Heart left ventricle (tissue), 16 donors: ENCODE results near the gene FHL5. TPM values are rescaled to one million over a fixed set of nuclear protein-coding genes. Genes with fewer than 3 reads are reported as not detected.

ENCODE experiments used
- ATAC-seq, 4 donors: fragments of 200-7000 bp; cut with Tn5 transposase; one replicate each; pipeline ENCODE4 v1.9.1; 2020 to 2022; ENCODE audit warnings: moderate library complexity in 4 of 4, mild to moderate bottlenecking in 3 of 4, moderate number of reproducible peaks in 1 of 4
- DNase-seq, 5 donors: peaks; one replicate each; pipeline ENCODE4 v3.0.0-alpha.2; 2020
- H3K27ac ChIP-seq, 12 donors: fragments of 200-600 bp; sonication (generic) in 4 of 12; one replicate each; pipeline versions ENCODE4 v1.5.0 to v1.8.0; 2016 to 2022; ENCODE audit warnings: mild to moderate bottlenecking in 2 of 12
- H3K27me3 ChIP-seq, 9 donors: fragments of 200-600 bp; sonication (generic) in 2 of 9; one replicate each; pipeline versions ENCODE4 v1.5.1 to v1.8.0; 2016 to 2022; ENCODE audit warnings: mild to moderate bottlenecking in 3 of 9
- H3K36me3 ChIP-seq, 9 donors: fragments of 200-600 bp; sonication (generic) in 2 of 9; one replicate each; pipeline versions ENCODE4 v1.5.0 to v1.8.0; 2018 to 2022; ENCODE audit warnings: mild to moderate bottlenecking in 2 of 9
- H3K4me1 ChIP-seq, 12 donors: fragments of 200-600 bp; sonication (generic) in 4 of 12; one replicate each; pipeline versions ENCODE4 v1.5.0 to v1.8.0; 2016 to 2022; ENCODE audit warnings: mild to moderate bottlenecking in 3 of 12
- H3K4me3 ChIP-seq, 12 donors: fragments of 200-600 bp; sonication (generic) in 4 of 12; one replicate each; pipeline versions ENCODE4 v1.5.0 to v1.8.0; 2017 to 2022; ENCODE audit warnings: mild to moderate bottlenecking in 9 of 12, moderate library complexity in 4 of 12
- H3K9me3 ChIP-seq, 12 donors: fragments of 200-600 bp; sonication (generic) in 4 of 12; one replicate each; pipeline versions ENCODE4 v1.5.0 to v1.8.0; 2016 to 2022; ENCODE audit warnings: mild to moderate bottlenecking in 1 of 12
- CTCF ChIP-seq, 12 donors: fragments of 200-600 bp; sonication (generic) in 4 of 12; IDR thresholded peaks; one replicate each; pipeline versions ENCODE4 v1.5.0 to v1.8.0; 2018 to 2022; ENCODE audit warnings: antibody characterized with exemption in 12 of 12, mild to moderate bottlenecking in 5 of 12
- POLR2A ChIP-seq, 2 donors: fragments of 450-650 bp; IDR thresholded peaks; one replicate each; pipeline ENCODE4 v1.6.1; 2017; ENCODE audit warnings: antibody characterized with exemption in 2 of 2, mild to moderate bottlenecking in 2 of 2, moderate library complexity in 2 of 2
- WGBS, 4 donors: extraction: QIAGEN DNeasy Blood & Tissue Kit in 2 of 4; methylation state at CpG; one replicate each; pipeline versions ENCODE4 v1.1.5 to v1.1.7; 2013 to 2018; 5-methylcytosine and 5-hydroxymethylcytosine counted together
- intact Hi-C, 10 donors: fragments of 100-400 bp; cut with DNase I; formaldehyde crosslinking; loops; one replicate each; pipeline versions ENCODE4 v1.11.1 to v1.14.2; 2022
- polyA plus RNA-seq, 2 donors: library from polyadenylated mRNA; stranded (reverse); fragments of 200-250 nt; gene quantifications; one replicate each; pipeline ENCODE4 v1.2.3, GENCODE V29; 2013
- total RNA-seq, 9 donors: library from RNA; depleted of rRNA in 2 of 9; stranded (reverse); fragments of >200 nt in 2 of 9; fragmentation: NEBNext Ultra II Directional in 3 of 9; extraction: Animal tissue kit (Norgen Biotek cat#: 25700) in 3 of 9; gene quantifications; one replicate each; pipeline versions ENCODE4 v1.1.0 to v1.2.4, GENCODE V29; 2016 to 2023
- donor health status: ischemic (EF 13 %, LVEDD 7.1; RV severe dilation, severe dysfunction).
- donor health status: healthy with polysubstance abuse.
- donor health status: DM: no; HTN: yes; CAD: no.
- donor health status: DM: no; HTN: no; CAD: no.
- donor health status: ischemic (EF 25% LVEDD 6.9; RV normal size, moderate dysfunction).
- donor health status: ischemic (EF 25% LVEDD 5.7; RV mildly dilated, moderate dysfunction).
- donor health status: healthy.
- donor health status: DM: yes; HTN: yes; CAD: no.
- donor health status: ischemic (EF 35%, LVEDD 5.7; RV mildly dilated, moderate dysfunction).
- donor health status: nonischemic (EF 11% LVEDD 7.7; RV severe dilation, severe dysfunction).
- donor health status: DM: yes; HTN: yes; CAD: no.
- donor health status: PGD.
- donor health status: ischemic (EF 29% LVEDD 5.4; RV normal size, mild dysfunction).
- donor health status: nonischemic (EF 23%, LVEDD 6.1; RV moderate dilation, normal function).

Gene FHL5
- total and polyA plus RNA-seq, 11 donors, result 1.5 to 17.9 (median 4.1) TPM

GRCh38 chr6:96571551-96571950, 8.6 kb downstream of the FHL5 start:
- H3K27ac ChIP-seq, result no peak overlapping the region
- peaks cover 0 to 24% (median 12%) of the 10 kb centered on the region in 12 donors for H3K9me3 ChIP-seq
- H3K4me3 ChIP-seq, result no peak overlapping the region
- H3K27me3 ChIP-seq, result no peaks in the 10 kb centered on the region
- DNase-seq, result no peak
- H3K4me1 ChIP-seq, result no peaks in the 10 kb centered on the region
- intact Hi-C loops, result no loop called here
- H3K36me3 ChIP-seq, result no peaks in the 10 kb centered on the region
- no peak for ATAC-seq
- TF ChIP-seq CTCF (IDR thresholded peaks at IDR 0.05) (no peak), POLR2A (IDR thresholded peaks at IDR 0.05) (no peak)

- Histone ChIP-seq H3K9me3 (peaks cover 0 to 14% (median 6%) of the 10 kb centered on the region in 12 donors), H3K27me3 (no peaks in the 10 kb centered on the region), H3K4me3 (no peak overlapping the region), H3K4me1 (no peaks in the 10 kb centered on the region), H3K27ac (no peak overlapping the region), H3K36me3 (no peaks in the 10 kb centered on the region)
- ATAC-seq (no peak), DNase-seq (no peak)
- TF ChIP-seq CTCF (IDR thresholded peaks at IDR 0.05), result no peak
- TF ChIP-seq POLR2A (IDR thresholded peaks at IDR 0.05), result no peak
- intact Hi-C loops, result no loop called here
- 71 to 81% (median 80%) methylated on average over 3 of the region's 3 CpGs for WGBS, 4 donors
These were observed 12.4 kb downstream of the FHL5 start for GRCh38 chr6:96575359-96575758.

- intact Hi-C loops, result no loop called here
- H3K4me1 ChIP-seq, result no peaks in the 10 kb centered on the region
- H3K27ac ChIP-seq, result no peak overlapping the region
- ATAC-seq (no peak), DNase-seq (no peak)
- TF ChIP-seq CTCF (IDR thresholded peaks at IDR 0.05), result no peak
- no peak for TF ChIP-seq POLR2A (IDR thresholded peaks at IDR 0.05)
- no peaks in the 10 kb centered on the region for H3K27me3 ChIP-seq
- 47 to 53% (median 49%) methylated on average over 4 of the region's 4 CpGs for WGBS, 4 donors
- H3K9me3 ChIP-seq, result peaks cover 0 to 5% (median 0%) of the 10 kb centered on the region in 12 donors
- H3K36me3 ChIP-seq, result no peaks in the 10 kb centered on the region
- H3K4me3 ChIP-seq, result no peak overlapping the region
These were observed 13.3 kb downstream of the FHL5 start for GRCh38 chr6:96576221-96576620.

- TF ChIP-seq POLR2A (IDR thresholded peaks at IDR 0.05) (no peak), CTCF (IDR thresholded peaks at IDR 0.05) (no peak)
- Histone ChIP-seq H3K4me1 (no peaks in the 10 kb centered on the region), H3K4me3 (no peak overlapping the region), H3K27me3 (no peaks in the 10 kb centered on the region), H3K9me3 (no peaks in the 10 kb centered on the region), H3K27ac (peak overlapping the region in 2 of 12 donors; percentile 26 to 58), H3K36me3 (no peaks in the 10 kb centered on the region)
- WGBS, 4 donors, result 81 to 83% (median 83%) methylated on average over 2 of the region's 2 CpGs
- intact Hi-C loops, result no loop called here
- ATAC-seq, result no peak
- DNase-seq, result no peak
These were observed 19.1 kb downstream of the FHL5 start for GRCh38 chr6:96582021-96582420.
